Epithelial cell of proximal tubule (primary cell): ENCODE results near the gene PTPRJ. TPM values are rescaled to one million over a fixed set of nuclear protein-coding genes. Genes with fewer than 3 reads are reported as not detected.

Experiments used
- DNase-seq: peaks from one replicate; pipeline ENCODE4 v3.0.0-alpha.2; 2011; ENCODE audit warnings: low read depth
- H3K4me3 ChIP-seq: 2 replicates; pipeline ENCODE4 v1.5.1; 2011; ENCODE audit warnings: low read depth, mild to moderate bottlenecking, low read length
- CTCF ChIP-seq: conservative IDR thresholded peaks from 2 replicates; pipeline ENCODE4 v1.5.1; 2012; ENCODE audit warnings: low read depth, mild to moderate bottlenecking, low read length
- total RNA-seq: library from RNA; depleted of rRNA; stranded (reverse); fragments of >200 nt; gene quantifications from 2 replicates; pipeline ENCODE4 v1.2.3, GENCODE V29; 2015

Gene PTPRJ
- total RNA-seq, 1 donor from 2014 or later = 43.9 TPM

GRCh38 chr11:48043111-48043990 lies 63.0 kb downstream of the PTPRJ start:
- no peak overlapping the region for H3K4me3 ChIP-seq
- TF ChIP-seq CTCF = no peak
- DNase-seq = no peak

- H3K4me3 ChIP-seq = no peak overlapping the region
- TF ChIP-seq CTCF = no peak
- no peak for DNase-seq
Observed at GRCh38 chr11:48043991-48044512, 63.7 kb downstream of the PTPRJ start.

GRCh38 chr11:48044577-48044976 lies 64.2 kb downstream of the PTPRJ start:
- TF ChIP-seq CTCF = no peak
- no peak for DNase-seq
- H3K4me3 ChIP-seq = no peak overlapping the region

- DNase-seq = no peak
- H3K4me3 ChIP-seq = no peak overlapping the region
- no peak for TF ChIP-seq CTCF
Observed at GRCh38 chr11:48045536-48045935, 65.2 kb downstream of the PTPRJ start.

GRCh38 chr11:48047616-48048015 lies 67.3 kb downstream of the PTPRJ start:
- TF ChIP-seq CTCF = no peak
- peak; percentile 63 for DNase-seq
- no peak overlapping the region for H3K4me3 ChIP-seq

- no peak for TF ChIP-seq CTCF
- H3K4me3 ChIP-seq = no peak overlapping the region
- no peak for DNase-seq
Observed at GRCh38 chr11:48049036-48049435, 68.7 kb downstream of the PTPRJ start.

- no peak overlapping the region for H3K4me3 ChIP-seq
- no peak for DNase-seq
- TF ChIP-seq CTCF = no peak
Observed at GRCh38 chr11:48050304-48050703, 69.9 kb downstream of the PTPRJ start.
